GM12874 (cell line): ENCODE measurements around the gene NGRN.

Experiments used
- CTCF ChIP-seq: IDR thresholded peaks from 2 replicates; pipeline ENCODE4 v1.5.1; 2011; ENCODE audit warnings: low read depth, mild to moderate bottlenecking, control low read depth, low read length, moderate library complexity; ENCODE audit not compliant: insufficient read depth

The NGRN gene

GRCh38 chr15:90306560-90306959, 41.1 kb downstream of the NGRN start:
- no peak for TF ChIP-seq CTCF

GRCh38 chr15:90307661-90308060, 42.2 kb downstream of the NGRN start:
- no peak for TF ChIP-seq CTCF

- TF ChIP-seq CTCF: no peak
Measured at GRCh38 chr15:90309020-90309419, 43.5 kb downstream of the NGRN start.

- TF ChIP-seq CTCF: no peak
Measured at GRCh38 chr15:90315278-90315982, 50.0 kb downstream of the NGRN start.

- TF ChIP-seq CTCF: no peak
Measured at GRCh38 chr15:90316139-90316538, 50.7 kb downstream of the NGRN start.

GRCh38 chr15:90318591-90318990, 53.1 kb downstream of the NGRN start:
- TF ChIP-seq CTCF: no peak

- peak; percentile 94 for TF ChIP-seq CTCF
Measured at GRCh38 chr15:90320062-90320884, 54.8 kb downstream of the NGRN start.
